Measurements from ENCODE around the gene ZNF646. TPM values are rescaled to one million over a fixed set of nuclear protein-coding genes. Genes with fewer than 3 reads are reported as not detected.

The ZNF646 gene
- total and polyA plus RNA-seq, 2 of the 13 experiments (the other 11 are each of a cell fraction or from before 2014, with no cell fraction given): 3.4 to 10.9 TPM

DNA sequence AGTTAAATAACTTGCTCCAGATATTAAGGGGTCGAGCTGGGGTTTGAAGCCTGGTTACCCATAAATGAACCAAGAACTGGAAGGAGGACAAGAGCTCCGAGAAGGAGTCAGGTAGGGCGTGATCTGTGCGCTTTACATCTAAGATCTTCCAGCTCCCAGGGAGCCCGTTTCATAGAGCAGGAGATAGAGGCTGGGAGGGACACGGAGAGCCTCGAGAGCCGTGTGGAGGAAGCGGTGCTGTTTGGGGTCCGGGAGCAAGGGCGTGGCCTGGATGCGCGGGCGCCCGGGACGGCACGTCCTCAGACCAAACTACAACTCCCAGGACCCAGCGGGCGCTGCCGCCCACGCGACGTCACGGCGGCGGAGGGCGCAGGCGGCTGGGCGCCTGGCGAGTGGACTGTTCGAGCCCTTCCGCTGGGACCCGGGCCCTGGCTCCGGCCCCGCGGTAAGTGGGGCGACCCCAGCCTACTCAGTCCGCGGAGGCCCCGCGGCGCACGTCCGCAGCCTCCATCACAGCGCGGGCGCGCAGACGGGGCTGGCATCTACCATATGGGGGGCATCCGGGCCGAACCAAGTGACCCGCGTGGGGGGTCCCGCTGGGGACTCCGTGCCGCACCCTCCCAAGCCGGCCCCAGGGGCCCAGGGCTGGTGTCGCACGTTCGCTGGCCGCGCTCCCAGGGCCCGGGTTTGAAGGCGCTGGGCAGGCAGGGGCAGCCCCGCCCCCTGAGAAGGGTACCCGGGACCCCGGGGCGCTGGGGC, 34.0 kb downstream of the ZNF646 start, which contains the start of gene BCKDK (continued):
- TF ChIP-seq, protein P1, sequence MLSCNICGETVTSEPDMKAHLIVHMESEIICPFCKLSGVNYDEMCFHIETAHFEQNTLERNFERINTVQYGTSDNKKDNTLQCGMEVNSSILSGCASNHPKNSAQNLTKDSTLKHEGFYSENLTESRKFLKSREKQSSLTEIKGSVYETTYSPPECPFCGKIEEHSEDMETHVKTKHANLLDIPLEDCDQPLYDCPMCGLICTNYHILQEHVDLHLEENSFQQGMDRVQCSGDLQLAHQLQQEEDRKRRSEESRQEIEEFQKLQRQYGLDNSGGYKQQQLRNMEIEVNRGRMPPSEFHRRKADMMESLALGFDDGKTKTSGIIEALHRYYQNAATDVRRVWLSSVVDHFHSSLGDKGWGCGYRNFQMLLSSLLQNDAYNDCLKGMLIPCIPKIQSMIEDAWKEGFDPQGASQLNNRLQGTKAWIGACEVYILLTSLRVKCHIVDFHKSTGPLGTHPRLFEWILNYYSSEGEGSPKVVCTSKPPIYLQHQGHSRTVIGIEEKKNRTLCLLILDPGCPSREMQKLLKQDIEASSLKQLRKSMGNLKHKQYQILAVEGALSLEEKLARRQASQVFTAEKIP (CRISPR knock-in tag; IDR thresholded peaks at IDR 0.05; ENCODE audit: borderline replicate concordance): no peak
- TF ChIP-seq ZNF260 (CRISPR knock-in tag; IDR thresholded peaks at IDR 0.05; ENCODE audit: borderline replicate concordance, low read depth): no peak
- TF ChIP-seq ZNF207 (IDR thresholded peaks at IDR 0.05; ENCODE audit: borderline replicate concordance): no peak
- TF ChIP-seq KMT2A (CRISPR knock-in tag; IDR thresholded peaks at IDR 0.05): peak; percentile 59
- no peak for TF ChIP-seq SETDB1 (CRISPR knock-in tag; IDR thresholded peaks at IDR 0.05; ENCODE audit: borderline replicate concordance)

DNA sequence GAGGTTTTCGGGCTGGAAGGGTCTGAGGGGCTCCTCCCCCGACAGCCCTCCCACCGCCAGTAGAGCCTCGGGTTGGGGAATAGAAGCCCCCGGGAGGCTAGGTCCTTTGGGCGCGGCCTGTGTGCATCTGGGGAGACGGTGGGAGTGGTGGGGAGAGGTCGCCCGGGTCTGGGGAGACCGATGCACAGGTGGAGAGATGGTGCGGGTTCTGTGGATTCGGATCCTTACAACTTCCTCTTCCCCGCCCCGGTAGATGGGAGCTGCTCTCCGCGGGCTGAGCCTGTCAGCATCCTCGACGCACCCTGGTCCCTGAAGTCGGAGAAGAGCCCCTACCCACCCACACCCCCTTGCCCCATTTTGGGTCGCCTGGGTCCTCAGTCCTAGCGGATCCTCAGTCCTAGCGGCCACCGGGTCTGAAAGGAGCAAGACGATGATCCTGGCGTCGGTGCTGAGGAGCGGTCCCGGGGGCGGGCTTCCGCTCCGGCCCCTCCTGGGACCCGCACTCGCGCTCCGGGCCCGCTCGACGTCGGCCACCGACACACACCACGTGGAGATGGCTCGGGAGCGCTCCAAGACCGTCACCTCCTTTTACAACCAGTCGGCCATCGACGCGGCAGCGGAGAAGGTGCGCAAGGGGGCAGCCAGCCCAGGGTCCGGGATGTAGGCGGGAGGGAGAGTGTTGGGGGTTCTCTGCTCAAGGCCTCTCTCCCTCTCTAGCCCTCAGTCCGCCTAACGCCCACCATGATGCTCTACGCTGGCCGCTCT, 34.8 kb downstream of the ZNF646 start:
- 90% methylated on average over 40 of the region's 57 CpGs for WGBS (ENCODE audit: low lambda C conversion rate)
- BruUV-seq (replicated peaks): TSS peak; percentile 44
- FAIRE-seq (no peak), ATAC-seq (no peak), DNase-seq (ENCODE audit: low spot score) (no peak)
- CTCF ChIA-PET (ENCODE audit: low intra/inter-chr PET ratio, low total read pairs): no interaction called here
- Histone ChIP-seq H3K79me2 (ENCODE audit: insufficient read depth, low read length) (peaks cover 12% of the 10 kb centered on the region), H2AFZ (ENCODE audit: low read length) (no peak overlapping the region), H3K4me3 (replicated peaks in 1 of 3; ENCODE audit: insufficient read depth in 1 of 3, low read depth in 2 of 3, low read length in 3 of 3) (peak overlapping the region; percentile 87 to 100 (median 94)), H3K27me3 (ENCODE audit: control insufficient read depth in 1 of 2, insufficient read depth in 2 of 2, low read length in 2 of 2) (no peaks in the 10 kb centered on the region), H3K4me1 (ENCODE audit: insufficient read depth, low read length) (peaks cover 50% of the 10 kb centered on the region), H4K20me1 (ENCODE audit: insufficient read depth, low read length) (no peaks in the 10 kb centered on the region), H3K27ac (ENCODE audit: extremely low read length, insufficient read depth, low read length) (peak overlapping the region; percentile 54), H3K9me3 (ENCODE audit: low read length) (no peaks in the 10 kb centered on the region), H3K9ac (ENCODE audit: insufficient read depth, low read depth, low read length) (peak overlapping the region; percentile 90), H3K4me2 (ENCODE audit: low read depth, low read length) (peak overlapping the region; percentile 94), H3K36me3 (replicated peaks in 1 of 2; ENCODE audit: control insufficient read depth in 1 of 2, insufficient read depth in 2 of 2, low read length in 2 of 2) (peaks cover 20 to 35% of the 10 kb centered on the region in 2 experiments)
- intact Hi-C loops (cut with micrococcal nuclease; ENCODE audit: unreplicated experiment) (loop anchor here (5.0 kb wide), 1 partner anchor 48 kb away; no protein-coding TSS in a partner anchor), in situ Hi-C loops (cut with HindIII; ENCODE audit: extremely low pct_ligation_motif_present, low pct_unique_long_range_greater_than_20kb) (no loop called here)
- POLR2A ChIA-PET: interaction anchor here (1.3 to 3.7 kb wide), 2 partner anchors 9 to 33 kb away, joined by 4 to 17 read pairs; partner anchors contain the start of gene KAT8
- TF ChIP-seq ZNF670 (CRISPR knock-in tag; IDR thresholded peaks at IDR 0.05; ENCODE audit: borderline replicate concordance) (peak; percentile 87; the same call in 1 of the 2 replicates), ZNF33A (CRISPR knock-in tag; IDR thresholded peaks at IDR 0.05; ENCODE audit: borderline replicate concordance) (0 out of 2 replicates have a peak, but pooled peaks have one; percentile 61), AGO2 (optimal IDR thresholded peaks at IDR 0.05; ENCODE audit: low read depth, low read length) (peak; percentile 29), KLF11 (CRISPR knock-in tag; IDR thresholded peaks at IDR 0.05) (no peak), EP300 (IDR thresholded peaks at IDR 0.05; ENCODE audit: low read depth in 2 of 2, low read length in 2 of 2) (no peak), EP300 (CRISPR knock-in tag; IDR thresholded peaks at IDR 0.05; ENCODE audit: borderline replicate concordance) (0 out of 2 replicates have a peak, but pooled peaks have one; percentile 11), SRSF1 (optimal IDR thresholded peaks at IDR 0.05; ENCODE audit: low read depth, low read length) (peak; percentile 4), ZNF83 (CRISPR knock-in tag; IDR thresholded peaks at IDR 0.05; ENCODE audit: borderline replicate concordance) (peak; percentile 8; the same call in 1 of the 2 replicates), JUND (CRISPR knock-in tag; IDR thresholded peaks at IDR 0.05) (no peak), ZBTB38 (CRISPR knock-in tag; IDR thresholded peaks at IDR 0.05) (peak; percentile 97), ZNF572 (CRISPR knock-in tag; IDR thresholded peaks at IDR 0.05) (peak; percentile 32; the same call in 1 of the 2 replicates), ZNF512 (CRISPR knock-in tag; IDR thresholded peaks at IDR 0.05) (no peak), AKAP8 (CRISPR knock-in tag; IDR thresholded peaks at IDR 0.05) (no peak)
